ENCODE data around the gene RUFY3.
"Not testable (repeated sequence)": the region's sequence is repeated elsewhere in the genome, so short reads cannot be mapped to it uniquely, and the experiment has no call there.

The RUFY3 gene

DNA sequence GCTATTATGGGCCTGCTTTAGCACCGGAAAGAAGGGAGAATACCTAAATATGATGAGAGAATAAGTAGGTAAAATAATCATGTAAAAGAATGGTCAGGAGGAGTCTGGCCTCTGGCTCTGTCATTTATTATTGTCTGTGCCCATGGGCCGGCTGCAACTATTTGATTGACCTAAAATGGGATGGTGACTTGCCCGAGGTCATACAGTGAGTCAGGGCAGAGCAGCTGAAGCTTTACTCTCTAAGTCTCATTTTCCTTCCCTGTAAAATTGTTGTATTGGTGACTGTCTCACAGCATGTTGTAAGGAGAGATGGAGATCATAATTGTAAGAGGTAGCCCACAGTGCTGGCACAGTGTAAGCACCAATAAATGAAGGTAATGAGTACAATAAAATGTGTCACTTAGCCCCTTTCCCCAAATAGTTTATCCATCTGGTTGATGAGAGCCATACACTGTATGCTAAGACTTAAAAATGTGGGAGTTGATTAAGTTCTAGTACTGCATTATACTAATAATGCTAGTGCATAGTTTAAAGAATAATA is 39.6 kb downstream of the RUFY3 start:
- no peak overlapping the region for H3K4me3 ChIP-seq (ENCODE audit: low read length)
- TF ChIP-seq ZNF274 (IDR thresholded peaks at IDR 0.05; ENCODE audit: low read depth, low read length): no peak

DNA sequence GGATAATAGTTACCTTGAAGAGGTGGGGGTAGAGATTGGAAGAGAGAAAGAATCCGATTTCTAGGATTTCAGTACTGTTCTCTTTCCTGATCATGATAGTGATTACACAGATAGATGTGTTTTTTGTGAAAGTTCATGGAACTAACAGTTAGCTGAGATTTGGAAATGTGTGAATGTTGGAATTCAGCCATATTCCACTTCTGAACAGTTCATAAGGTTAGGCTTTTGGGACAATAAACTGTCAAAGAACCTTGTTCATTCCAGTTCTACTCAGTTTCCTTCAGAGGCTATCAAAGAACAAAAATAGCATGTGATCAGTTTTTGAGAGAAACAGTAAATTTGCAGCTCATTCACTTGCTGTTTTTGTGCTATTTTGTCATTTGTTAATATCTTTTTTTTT is 43.6 kb downstream of the RUFY3 start:
- no peak for TF ChIP-seq ZNF274 (IDR thresholded peaks at IDR 0.05; ENCODE audit: low read depth, low read length)
- no peak overlapping the region for H3K4me3 ChIP-seq (ENCODE audit: low read length)

DNA sequence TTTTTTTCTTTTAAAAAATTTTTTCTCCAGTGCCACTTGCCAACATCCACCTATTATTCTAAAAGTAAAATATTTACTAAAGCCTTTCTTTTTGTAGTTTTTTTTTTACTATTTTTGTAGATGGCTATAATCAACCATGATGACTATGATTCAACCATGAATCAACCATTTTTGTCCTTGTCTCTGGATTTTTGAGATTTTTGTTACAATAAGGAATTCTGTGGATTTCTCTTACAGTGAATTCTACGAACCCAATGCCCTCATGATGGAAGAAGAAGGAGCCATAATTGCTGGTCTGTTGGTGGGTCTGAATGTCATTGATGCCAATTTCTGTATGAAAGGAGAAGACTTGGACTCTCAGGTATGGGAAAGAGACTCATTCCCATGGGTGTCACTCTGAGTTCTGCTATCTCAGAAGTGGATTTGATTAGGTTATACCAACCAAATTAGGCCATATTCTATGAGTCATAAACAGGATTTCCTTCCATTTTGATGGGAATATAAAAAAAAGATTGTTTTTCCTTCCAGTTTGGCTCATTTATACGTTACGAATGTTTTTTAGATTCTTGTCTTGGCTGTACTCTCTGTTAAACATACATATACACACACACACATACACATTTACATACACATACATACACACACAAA is 46.7 kb downstream of the RUFY3 start:
- H3K4me3 ChIP-seq (ENCODE audit: low read length): no peak overlapping the region
- no peak for TF ChIP-seq ZNF274 (IDR thresholded peaks at IDR 0.05; ENCODE audit: low read depth, low read length)

DNA sequence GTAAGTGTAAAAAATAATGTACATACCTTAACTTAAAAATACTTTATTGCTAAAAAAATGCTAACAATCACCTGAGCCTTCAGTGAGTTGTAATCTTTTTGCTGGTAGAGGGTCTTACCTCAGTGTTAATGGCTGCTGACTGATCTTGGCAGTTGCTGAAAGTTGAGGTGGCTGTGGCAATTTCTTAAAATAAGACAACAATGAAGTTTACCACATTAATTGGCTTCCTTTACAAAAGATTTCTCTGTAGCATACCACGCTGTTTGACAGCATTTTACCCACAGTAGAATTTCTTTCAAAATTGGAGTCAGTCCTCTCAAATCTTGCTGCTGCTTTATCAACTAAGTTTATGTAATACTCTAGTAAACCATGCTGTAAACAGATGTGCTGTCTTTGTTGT is 47.6 kb downstream of the RUFY3 start:
- not testable (repeated sequence) for H3K4me3 ChIP-seq (ENCODE audit: low read length)

DNA sequence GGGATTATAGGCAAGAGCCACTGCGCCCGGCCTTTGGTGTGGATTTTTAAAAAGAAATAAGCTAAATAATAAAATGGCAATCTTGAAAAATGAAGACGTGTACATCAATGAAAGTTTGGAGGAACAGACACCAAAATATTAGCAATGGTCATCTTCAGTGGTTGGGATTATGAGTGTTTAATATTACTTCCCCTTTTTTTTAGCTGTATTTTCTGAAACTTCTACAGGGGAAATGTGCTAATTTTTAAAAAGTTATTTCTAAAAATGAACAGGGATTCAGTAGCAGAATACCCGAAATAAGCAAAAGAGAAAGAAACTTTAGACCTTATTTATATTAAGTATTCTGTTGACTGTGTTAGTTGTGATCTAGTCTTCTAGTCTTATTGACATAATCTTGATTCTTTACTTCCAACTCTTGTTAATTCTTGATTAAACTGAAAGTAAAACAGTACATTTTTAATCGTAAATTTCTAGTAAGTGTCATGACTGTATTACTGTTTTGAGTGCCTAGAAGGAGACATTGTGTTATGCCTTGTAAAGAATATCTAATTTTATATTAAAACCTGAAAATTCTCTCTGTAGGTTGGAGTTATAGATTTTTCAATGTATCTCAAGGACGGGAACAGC is 51.3 kb downstream of the RUFY3 start:
- no peak for TF ChIP-seq ZNF274 (IDR thresholded peaks at IDR 0.05; ENCODE audit: low read depth, low read length)
- H3K4me3 ChIP-seq (ENCODE audit: low read length): no peak overlapping the region

DNA sequence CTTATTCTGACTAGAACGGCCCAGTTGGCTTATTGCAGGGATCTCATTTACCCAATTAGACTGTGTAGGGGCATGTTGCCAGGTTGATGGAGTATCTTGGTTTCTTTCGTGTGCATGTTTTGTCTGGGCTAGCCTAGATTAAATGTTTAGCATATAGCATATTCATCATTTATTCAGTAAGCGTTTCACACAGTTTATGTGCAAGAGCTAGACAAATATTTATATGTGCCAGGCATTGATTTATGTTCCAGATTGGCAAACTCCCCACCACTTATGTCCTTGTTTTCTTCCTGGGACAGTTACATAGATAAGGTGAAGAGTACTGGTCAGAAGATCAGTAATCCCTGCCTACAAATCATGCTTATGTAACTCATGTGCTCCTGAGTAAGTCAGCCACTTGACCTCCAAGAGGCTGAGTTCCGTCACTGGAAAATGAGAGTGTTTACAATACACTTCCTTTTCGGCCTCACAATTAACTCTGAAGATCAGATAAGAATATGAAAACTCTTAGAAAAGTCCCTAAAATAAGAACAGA is 57.2 kb downstream of the RUFY3 start:
- no peak overlapping the region for H3K4me3 ChIP-seq (ENCODE audit: low read length)
- TF ChIP-seq ZNF274 (IDR thresholded peaks at IDR 0.05; ENCODE audit: low read depth, low read length): no peak

DNA sequence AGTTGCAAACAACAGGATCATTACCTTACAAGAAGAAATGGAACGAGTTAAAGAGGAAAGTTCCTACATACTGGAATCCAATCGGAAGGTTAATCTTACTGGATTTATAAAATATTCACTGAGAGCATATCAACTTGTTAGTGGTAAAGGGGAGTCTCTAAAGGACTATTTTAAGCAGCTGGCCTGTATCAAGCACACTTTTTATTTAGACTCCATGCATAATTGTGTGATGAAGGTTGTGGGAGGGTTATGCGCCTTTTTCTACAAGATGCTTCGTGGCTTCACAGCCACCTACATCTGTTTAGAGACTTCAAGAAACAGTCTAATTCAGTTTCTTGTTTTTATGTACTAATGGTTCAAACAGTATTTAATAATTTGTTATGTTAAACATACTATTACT is 61.3 kb downstream of the RUFY3 start:
- TF ChIP-seq ZNF274 (IDR thresholded peaks at IDR 0.05; ENCODE audit: low read depth, low read length): no peak
- no peak overlapping the region for H3K4me3 ChIP-seq (ENCODE audit: low read length)

DNA sequence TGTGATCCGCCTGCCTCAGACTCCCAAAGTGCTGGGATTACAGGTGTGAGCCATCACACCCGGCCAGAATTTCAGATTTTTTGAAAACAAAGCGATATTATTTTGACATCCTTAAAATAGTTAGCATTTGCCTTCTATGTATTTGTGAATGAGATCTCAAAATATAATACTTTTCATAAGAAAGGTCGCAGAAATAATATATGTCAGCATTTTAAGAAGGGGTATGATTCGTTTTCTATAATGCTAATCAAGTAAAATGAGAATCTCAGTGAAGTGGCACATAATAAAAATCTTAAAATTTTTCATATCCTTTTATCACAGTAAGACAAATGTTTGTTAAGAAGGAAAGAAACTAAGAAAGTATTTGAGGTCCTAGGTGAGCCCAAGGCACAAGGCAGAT is 65.7 kb downstream of the RUFY3 start:
- no peak for TF ChIP-seq ZNF274 (IDR thresholded peaks at IDR 0.05; ENCODE audit: low read depth, low read length)
- no peak overlapping the region for H3K4me3 ChIP-seq (ENCODE audit: low read length)

DNA sequence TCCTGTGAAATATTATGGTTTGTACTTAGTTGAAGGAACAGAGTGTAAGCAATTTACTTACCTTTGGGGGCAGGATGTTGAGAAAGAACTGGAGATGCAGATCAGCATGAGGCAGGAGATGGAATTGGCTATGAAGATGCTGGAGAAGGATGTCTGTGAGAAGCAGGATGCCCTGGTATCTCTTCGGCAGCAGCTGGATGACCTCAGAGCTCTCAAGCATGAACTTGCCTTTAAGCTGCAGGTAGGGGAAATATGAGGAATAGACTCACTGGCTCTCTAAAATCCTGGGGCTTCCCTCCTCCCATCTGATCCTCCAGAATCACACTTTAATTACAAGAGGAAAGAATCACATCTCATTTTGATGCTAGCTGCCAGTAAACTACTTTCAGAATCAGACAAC is 67.0 kb downstream of the RUFY3 start:
- no peak for TF ChIP-seq ZNF274 (IDR thresholded peaks at IDR 0.05; ENCODE audit: low read depth, low read length)
- no peak overlapping the region for H3K4me3 ChIP-seq (ENCODE audit: low read length)

DNA sequence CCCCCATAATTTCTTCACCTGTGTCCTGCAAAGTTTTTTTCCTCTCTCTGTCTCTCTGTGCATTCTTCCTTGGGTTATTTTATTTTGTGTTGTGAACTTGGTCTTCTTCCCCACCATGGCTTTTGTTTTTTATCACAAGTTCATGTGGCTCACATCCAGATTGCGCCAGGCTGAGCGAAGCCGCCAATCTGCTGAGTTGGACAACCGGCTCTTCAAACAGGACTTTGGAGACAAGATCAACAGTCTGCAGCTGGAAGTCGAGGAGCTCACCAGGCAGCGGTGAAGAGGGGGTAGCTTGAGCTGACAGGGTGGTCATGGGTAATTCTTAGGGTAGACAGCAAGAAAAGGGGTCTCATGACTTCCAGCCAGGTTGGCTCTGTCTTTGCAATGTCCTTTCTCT is 71.9 kb downstream of the RUFY3 start:
- no peak overlapping the region for H3K4me3 ChIP-seq (ENCODE audit: low read length)
- TF ChIP-seq ZNF274 (IDR thresholded peaks at IDR 0.05; ENCODE audit: low read depth, low read length): no peak

DNA sequence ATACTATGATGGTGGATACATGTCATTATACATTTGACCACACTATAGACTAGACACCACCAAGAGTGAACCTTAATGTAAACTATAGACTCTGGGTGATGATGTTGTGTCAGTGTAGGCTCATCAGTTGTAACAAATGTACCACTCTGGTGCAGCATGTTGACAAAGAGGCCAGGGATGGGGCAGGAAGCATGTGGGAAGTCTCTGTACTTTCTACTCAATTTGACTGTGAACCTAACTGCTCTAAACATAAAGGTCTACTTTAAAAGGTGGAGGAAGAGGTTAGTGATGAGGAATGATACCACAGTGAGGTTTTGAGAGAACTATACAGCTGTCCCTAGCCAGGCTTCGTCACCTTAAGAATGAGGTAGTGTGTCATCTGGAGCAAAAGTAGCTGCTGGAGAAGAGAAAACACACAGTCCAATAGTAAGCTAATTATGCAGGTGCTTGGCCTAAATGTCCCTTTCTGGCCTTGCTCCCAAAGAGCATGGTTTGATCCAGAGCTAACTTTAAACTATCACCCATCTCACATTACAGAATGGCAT is 79.6 kb downstream of the RUFY3 start:
- no peak for TF ChIP-seq ZNF274 (IDR thresholded peaks at IDR 0.05; ENCODE audit: low read depth, low read length)
- H3K4me3 ChIP-seq (ENCODE audit: low read length): no peak overlapping the region

DNA sequence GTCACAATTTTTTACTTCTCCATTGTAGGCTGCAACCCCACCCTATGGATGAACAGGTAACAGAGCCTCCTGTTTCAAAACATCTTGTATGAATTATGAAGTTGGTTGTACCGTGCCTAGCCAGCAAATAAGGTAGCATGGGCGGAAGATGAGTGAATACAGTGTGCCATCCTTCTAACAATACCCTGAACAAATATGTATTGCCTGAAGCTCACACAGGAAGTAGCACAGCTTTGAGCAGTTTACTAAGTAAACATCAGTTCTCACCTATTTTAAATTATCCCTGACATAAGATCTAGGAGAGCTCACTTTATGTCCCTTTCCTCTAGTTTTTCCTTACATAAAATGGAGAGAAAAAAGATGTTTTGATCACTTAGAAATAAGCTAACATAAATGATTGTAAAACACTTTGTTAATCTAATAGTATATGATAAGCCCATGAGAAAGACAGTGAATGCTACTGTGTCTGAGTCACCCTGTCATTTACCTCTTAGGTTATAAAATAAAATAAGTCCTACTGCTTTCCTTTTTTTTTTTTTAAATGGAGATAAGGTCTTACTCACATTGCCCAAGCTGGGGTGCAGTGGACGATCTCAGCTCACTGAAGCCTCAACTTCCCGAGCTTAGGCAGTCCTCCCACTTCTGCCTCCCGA is 81.3 kb downstream of the RUFY3 start:
- TF ChIP-seq ZNF274 (IDR thresholded peaks at IDR 0.05; ENCODE audit: low read depth, low read length): no peak
- H3K4me3 ChIP-seq (ENCODE audit: low read length): no peak overlapping the region

DNA sequence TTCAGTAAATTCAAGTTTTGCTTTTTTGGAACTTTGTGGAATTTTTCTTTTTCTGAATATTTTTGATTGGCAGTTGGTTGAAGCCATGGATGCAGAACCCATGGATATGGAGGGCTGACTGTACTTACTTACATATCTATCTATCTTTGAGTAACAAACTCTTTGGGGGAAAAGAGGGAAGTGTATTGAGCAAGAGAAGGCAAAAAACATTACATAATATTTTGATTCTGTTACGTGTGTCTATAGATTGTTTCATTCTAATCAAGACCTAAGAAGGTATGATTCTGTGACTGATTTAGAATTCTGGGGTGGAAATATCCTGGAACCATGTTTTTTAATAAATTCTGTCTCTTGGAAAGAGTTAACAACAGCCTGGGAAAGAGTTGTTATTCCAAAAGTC is 86.4 kb downstream of the RUFY3 start:
- TF ChIP-seq ZNF274 (IDR thresholded peaks at IDR 0.05; ENCODE audit: low read depth, low read length): no peak
- no peak overlapping the region for H3K4me3 ChIP-seq (ENCODE audit: low read length)

DNA sequence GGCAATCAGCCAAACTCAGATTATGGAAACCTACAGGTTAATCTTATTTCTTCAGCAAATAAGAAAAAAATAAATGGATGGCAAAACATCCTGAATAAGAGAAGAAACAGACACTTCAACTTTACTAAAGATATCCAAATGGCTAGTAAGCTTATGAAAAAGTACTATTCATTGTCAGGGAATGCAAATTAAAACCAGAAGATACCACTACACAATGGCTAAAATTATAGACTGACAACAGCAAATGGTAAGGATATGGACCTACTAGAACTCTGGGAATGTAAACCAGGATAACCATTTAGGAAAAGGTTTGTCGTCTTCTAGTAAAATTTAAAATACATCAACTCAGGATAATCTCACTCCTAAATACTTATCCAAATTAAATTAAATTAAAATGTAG is 93.6 kb downstream of the RUFY3 start:
- TF ChIP-seq ZNF274 (IDR thresholded peaks at IDR 0.05; ENCODE audit: low read depth, low read length): no peak

DNA sequence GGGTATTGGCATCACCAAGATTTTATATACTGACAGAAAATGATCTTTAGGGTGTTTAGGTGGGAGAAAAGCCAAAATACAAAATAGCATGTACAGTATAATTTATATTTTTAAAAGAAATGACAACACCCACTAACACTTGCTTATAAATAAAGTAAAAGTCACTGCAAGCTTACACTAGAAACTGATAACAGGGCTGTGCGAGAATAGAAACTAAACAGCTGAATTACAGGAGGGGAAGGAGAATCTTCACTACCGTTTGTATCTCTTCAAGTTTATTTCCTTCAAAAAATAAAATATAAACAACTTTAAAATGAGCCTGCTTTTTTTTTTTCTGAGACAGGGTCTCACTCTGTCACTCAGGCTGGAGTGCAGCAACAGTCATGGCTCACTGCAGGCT is 95.1 kb downstream of the RUFY3 start:
- H3K4me3 ChIP-seq (ENCODE audit: low read length): no peak overlapping the region
- TF ChIP-seq ZNF274 (IDR thresholded peaks at IDR 0.05; ENCODE audit: low read depth, low read length): no peak

More for the DNA sequence above, 93.6 kb downstream of the RUFY3 start:
- H3K4me3 ChIP-seq (ENCODE audit: low read length): no peak overlapping the region

All from GM08714 (cell line).